GM23338 (cell line): ENCODE data around the gene RHOT1. TPM values are rescaled to one million over a fixed set of nuclear protein-coding genes. Genes with fewer than 3 reads are reported as not detected.

Experiments used
- ATAC-seq: fragments of 200-7000 bp; cut with Tn5 transposase; 3 replicates; pipeline ENCODE4 v1.9.1; 2020
- DNase-seq: peaks from one replicate; pipeline ENCODE4 v3.0.0-alpha.2; 2015; ENCODE audit warnings: low spot score
- H2AFZ ChIP-seq: fragments of 200-600 bp; sonication (generic); 2 replicates; pipeline ENCODE4 v1.8.0; 2016; ENCODE audit warnings: antibody characterized with exemption, mild to moderate bottlenecking, moderate library complexity
- H3F3A ChIP-seq: fragments of 200-600 bp; sonication (generic); replicated peaks from 2 replicates; pipeline ENCODE4 v1.8.0; 2017; ENCODE audit warnings: antibody characterized with exemption, mixed run types, low read depth
- H3K27ac ChIP-seq: fragments of 200-600 bp; sonication (generic); 2 replicates; pipeline ENCODE4 v1.6.1; 2016; ENCODE audit warnings: low read depth
- H3K27me3 ChIP-seq: fragments of 200-600 bp; sonication (generic); 2 replicates; pipeline ENCODE4 v1.8.0; 2016; ENCODE audit warnings: mild to moderate bottlenecking, mixed run types, moderate library complexity; ENCODE audit not compliant: insufficient read depth
- H3K36me3 ChIP-seq: fragments of 200-600 bp; sonication (generic); 2 replicates; pipeline ENCODE4 v1.8.0; 2016; ENCODE audit warnings: mild to moderate bottlenecking; ENCODE audit not compliant: insufficient read depth
- H3K4me1 ChIP-seq: fragments of 200-600 bp; sonication (generic); 2 replicates; pipeline ENCODE4 v1.8.0; 2016; ENCODE audit warnings: mild to moderate bottlenecking, moderate library complexity; ENCODE audit not compliant: insufficient read depth
- H3K4me2 ChIP-seq: fragments of 200-600 bp; sonication (generic); 2 replicates; pipeline ENCODE4 v1.7.1; 2017; ENCODE audit warnings: mixed run types
- H3K4me3 ChIP-seq: fragments of 200-600 bp; sonication (generic); 2 replicates; pipeline ENCODE4 v1.6.1; 2016; ENCODE audit warnings: mixed run types
- H3K79me2 ChIP-seq: fragments of 200-600 bp; sonication (generic); replicated peaks from 2 replicates; pipeline ENCODE4 v1.8.0; 2017; ENCODE audit warnings: mild to moderate bottlenecking; ENCODE audit not compliant: insufficient read depth
- H3K9me2 ChIP-seq: fragments of 200-600 bp; sonication (generic); 2 replicates; pipeline ENCODE4 v1.8.0; 2017; ENCODE audit not compliant: insufficient read depth
- H4K20me1 ChIP-seq: fragments of 200-600 bp; sonication (generic); replicated peaks from 2 replicates; pipeline ENCODE4 v1.8.0; 2017; ENCODE audit warnings: mild to moderate bottlenecking; ENCODE audit not compliant: insufficient read depth
- H3K27ac Mint-ChIP-seq: 2 replicates; pipeline ENCODE4 v1.8.0; 2020; ENCODE audit warnings: inconsistent platforms, mild to moderate bottlenecking, moderate library complexity, mixed read lengths
- H3K27me3 Mint-ChIP-seq: 3 replicates; pipeline ENCODE4 v1.8.0; 2022; ENCODE audit warnings: low read depth, mild to moderate bottlenecking, moderate library complexity, mixed read lengths, inconsistent platforms; ENCODE audit not compliant: insufficient read depth, poor library complexity
- H3K36me3 Mint-ChIP-seq: 3 replicates; pipeline ENCODE4 v1.8.0; 2021; ENCODE audit warnings: low read depth, mild to moderate bottlenecking, inconsistent platforms, moderate library complexity, mixed read lengths
- H3K4me1 Mint-ChIP-seq: 3 replicates; pipeline ENCODE4 v1.8.0; 2020; ENCODE audit warnings: mild to moderate bottlenecking, inconsistent platforms, mixed read lengths
- H3K4me3 Mint-ChIP-seq: 3 replicates; pipeline ENCODE4 v1.8.0; 2021; ENCODE audit warnings: moderate library complexity, mild to moderate bottlenecking, inconsistent platforms, mixed read lengths
- H3K9me3 Mint-ChIP-seq: 3 replicates; pipeline ENCODE4 v1.8.0; 2020; ENCODE audit warnings: moderate library complexity, mild to moderate bottlenecking, inconsistent platforms, mixed read lengths
- EZH2phosphoT487 ChIP-seq: fragments of 200-600 bp; sonication (generic); IDR thresholded peaks from one replicate; pipeline ENCODE4 v1.8.1; 2018; ENCODE audit warnings: antibody characterized with exemption; ENCODE audit not compliant: unreplicated experiment
- JUNB ChIP-seq: IDR thresholded peaks from one replicate; pipeline ENCODE4 v1.6.1; 2016; ENCODE audit warnings: antibody characterized with exemption; ENCODE audit not compliant: unreplicated experiment
- POLR2AphosphoS5 ChIP-seq: IDR thresholded peaks from 2 replicates; pipeline ENCODE4 v1.6.1; 2016; ENCODE audit warnings: antibody characterized with exemption, low read depth
- STAT1 ChIP-seq: IDR thresholded peaks from one replicate; pipeline ENCODE4 v1.6.1; 2016; ENCODE audit warnings: antibody characterized with exemption; ENCODE audit not compliant: unreplicated experiment
- ZNF114 ChIP-seq: fragments of 250-450 bp; sonication (Bioruptor Pico); IDR thresholded peaks from 2 replicates; pipeline ENCODE4 v1.5.0; 2020; ENCODE audit warnings: mild to moderate bottlenecking, moderate library complexity
- ZNF331 ChIP-seq: fragments of 250-450 bp; sonication (Bioruptor Pico); IDR thresholded peaks from 2 replicates; pipeline ENCODE4 v1.5.0; 2020; ENCODE audit warnings: low read depth, mild to moderate bottlenecking, moderate library complexity
- polyA plus RNA-seq: library from polyadenylated mRNA; unstranded; fragments of >200 nt; fragmentation: Nextera tagmentation; extraction: Ambion mirVana; gene quantifications from 2 replicates; pipeline ENCODE4 v1.2.1, GENCODE V29; 2016
- total RNA-seq: library from RNA; depleted of rRNA; stranded (reverse); fragments of >200 nt; shearing (Covaris generic); gene quantifications from 2 replicates; pipeline ENCODE4 v1.2.3, GENCODE V29; 2014
- TF ChIP-seq, protein P1 (sequence below): IDR thresholded peaks from one replicate; pipeline ENCODE4 v1.6.1; 2018; ENCODE audit warnings: antibody characterized with exemption; ENCODE audit not compliant: unreplicated experiment
- TF ChIP-seq, protein P2 (sequence below): IDR thresholded peaks from 2 replicates; pipeline ENCODE4 v1.6.1; 2016; ENCODE audit warnings: antibody characterized with exemption
- TF ChIP-seq, protein P3 (sequence below), 2 experiments: fragments of 200-600 bp in 1 of 2; sonication (generic) in 1 of 2; conservative IDR thresholded peaks; 2 replicates each; pipeline versions ENCODE4 v1.5.1 to v1.6.1; 2016 to 2017; ENCODE audit warnings: antibody characterized with exemption in 2 of 2, low read depth in 2 of 2, mild to moderate bottlenecking in 2 of 2, moderate library complexity in 1 of 2

RHOT1 gene
- total and polyA plus RNA-seq, 2 experiments from 2014 or later, result 40.8 to 53.5 TPM

DNA sequence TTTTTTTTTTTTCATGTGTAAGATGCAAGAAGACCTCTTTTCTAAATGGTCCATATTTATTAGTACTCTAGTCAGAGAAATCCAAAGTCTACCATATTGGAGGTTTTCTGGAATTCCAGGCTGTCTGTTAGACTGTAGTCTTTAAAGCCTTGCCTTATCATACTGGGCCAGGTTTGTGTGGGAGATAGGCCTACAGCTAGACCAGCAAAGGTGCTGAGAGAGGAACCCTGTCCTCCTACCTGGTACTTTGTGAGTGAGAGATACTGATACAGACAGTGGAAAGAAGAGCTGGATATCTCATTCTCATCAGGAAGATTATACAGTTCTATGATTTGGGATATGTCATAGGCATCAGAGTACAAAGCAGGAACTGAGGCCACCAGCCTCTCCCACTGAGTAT lies 8.1 kb downstream of the RHOT1 start (continued):
- TF ChIP-seq, protein P1, sequence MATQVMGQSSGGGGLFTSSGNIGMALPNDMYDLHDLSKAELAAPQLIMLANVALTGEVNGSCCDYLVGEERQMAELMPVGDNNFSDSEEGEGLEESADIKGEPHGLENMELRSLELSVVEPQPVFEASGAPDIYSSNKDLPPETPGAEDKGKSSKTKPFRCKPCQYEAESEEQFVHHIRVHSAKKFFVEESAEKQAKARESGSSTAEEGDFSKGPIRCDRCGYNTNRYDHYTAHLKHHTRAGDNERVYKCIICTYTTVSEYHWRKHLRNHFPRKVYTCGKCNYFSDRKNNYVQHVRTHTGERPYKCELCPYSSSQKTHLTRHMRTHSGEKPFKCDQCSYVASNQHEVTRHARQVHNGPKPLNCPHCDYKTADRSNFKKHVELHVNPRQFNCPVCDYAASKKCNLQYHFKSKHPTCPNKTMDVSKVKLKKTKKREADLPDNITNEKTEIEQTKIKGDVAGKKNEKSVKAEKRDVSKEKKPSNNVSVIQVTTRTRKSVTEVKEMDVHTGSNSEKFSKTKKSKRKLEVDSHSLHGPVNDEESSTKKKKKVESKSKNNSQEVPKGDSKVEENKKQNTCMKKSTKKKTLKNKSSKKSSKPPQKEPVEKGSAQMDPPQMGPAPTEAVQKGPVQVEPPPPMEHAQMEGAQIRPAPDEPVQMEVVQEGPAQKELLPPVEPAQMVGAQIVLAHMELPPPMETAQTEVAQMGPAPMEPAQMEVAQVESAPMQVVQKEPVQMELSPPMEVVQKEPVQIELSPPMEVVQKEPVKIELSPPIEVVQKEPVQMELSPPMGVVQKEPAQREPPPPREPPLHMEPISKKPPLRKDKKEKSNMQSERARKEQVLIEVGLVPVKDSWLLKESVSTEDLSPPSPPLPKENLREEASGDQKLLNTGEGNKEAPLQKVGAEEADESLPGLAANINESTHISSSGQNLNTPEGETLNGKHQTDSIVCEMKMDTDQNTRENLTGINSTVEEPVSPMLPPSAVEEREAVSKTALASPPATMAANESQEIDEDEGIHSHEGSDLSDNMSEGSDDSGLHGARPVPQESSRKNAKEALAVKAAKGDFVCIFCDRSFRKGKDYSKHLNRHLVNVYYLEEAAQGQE, result no peak
- no peak for TF ChIP-seq POLR2AphosphoS5
- TF ChIP-seq ZNF114 (CRISPR knock-in tag), result no peak
- TF ChIP-seq ZNF331 (CRISPR knock-in tag), result no peak

DNA sequence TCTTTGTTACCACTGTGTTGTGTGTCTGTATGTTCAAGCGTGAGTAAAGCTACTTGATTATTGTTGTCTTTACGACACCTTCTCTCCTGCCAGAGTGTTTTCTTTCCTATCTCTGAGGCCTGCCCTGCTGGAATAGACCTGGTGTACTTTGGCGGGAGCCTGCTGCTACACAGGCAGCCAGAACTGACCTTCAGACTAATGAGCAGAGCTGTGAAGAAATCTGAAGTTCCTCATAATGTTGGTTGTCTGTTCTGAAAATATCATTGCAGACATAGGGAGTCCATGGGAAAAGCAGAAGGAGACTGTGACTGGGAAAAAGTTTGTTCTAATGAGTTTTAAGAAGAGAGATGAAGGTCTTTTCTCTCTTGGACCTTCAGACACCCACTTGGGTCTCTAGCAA lies 9.8 kb downstream of the RHOT1 start:
- no peaks in the 10 kb centered on the region; the same call in none of the 2 replicates for H4K20me1 ChIP-seq
- no peaks in the 10 kb centered on the region for H3K27me3 ChIP-seq
- peaks cover 20% of the 10 kb centered on the region for H3K36me3 Mint-ChIP-seq
- no peak overlapping the region for H3K4me3 ChIP-seq
- no peaks in the 10 kb centered on the region for H3K9me3 Mint-ChIP-seq
- ATAC-seq (no peak), DNase-seq (no peak)
- H3F3A ChIP-seq, result no peaks in the 10 kb centered on the region
- peaks cover 60% of the 10 kb centered on the region for H3K79me2 ChIP-seq
- H3K27me3 Mint-ChIP-seq, result peaks cover 3% of the 10 kb centered on the region
- peaks cover 11% of the 10 kb centered on the region; the same call in 1 of the 2 replicates for H3K36me3 ChIP-seq
- H3K4me3 Mint-ChIP-seq, result no peak overlapping the region
- H3K4me1 ChIP-seq, result peaks cover 6% of the 10 kb centered on the region; the same call in 1 of the 2 replicates
- no peak overlapping the region for H2AFZ ChIP-seq
- H3K4me2 ChIP-seq, result no peak overlapping the region
- peak overlapping the region; percentile 39; the same call in 1 of the 2 replicates for H3K27ac ChIP-seq
- no peaks in the 10 kb centered on the region for H3K9me2 ChIP-seq
- peak overlapping the region; percentile 44; the same call in 1 of the 2 replicates for H3K27ac Mint-ChIP-seq
- peaks cover 11% of the 10 kb centered on the region; the same call in 2 of the 3 replicates for H3K4me1 Mint-ChIP-seq
- TF ChIP-seq, protein P2, sequence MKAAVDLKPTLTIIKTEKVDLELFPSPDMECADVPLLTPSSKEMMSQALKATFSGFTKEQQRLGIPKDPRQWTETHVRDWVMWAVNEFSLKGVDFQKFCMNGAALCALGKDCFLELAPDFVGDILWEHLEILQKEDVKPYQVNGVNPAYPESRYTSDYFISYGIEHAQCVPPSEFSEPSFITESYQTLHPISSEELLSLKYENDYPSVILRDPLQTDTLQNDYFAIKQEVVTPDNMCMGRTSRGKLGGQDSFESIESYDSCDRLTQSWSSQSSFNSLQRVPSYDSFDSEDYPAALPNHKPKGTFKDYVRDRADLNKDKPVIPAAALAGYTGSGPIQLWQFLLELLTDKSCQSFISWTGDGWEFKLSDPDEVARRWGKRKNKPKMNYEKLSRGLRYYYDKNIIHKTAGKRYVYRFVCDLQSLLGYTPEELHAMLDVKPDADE, result no peak
- TF ChIP-seq, protein P3, sequence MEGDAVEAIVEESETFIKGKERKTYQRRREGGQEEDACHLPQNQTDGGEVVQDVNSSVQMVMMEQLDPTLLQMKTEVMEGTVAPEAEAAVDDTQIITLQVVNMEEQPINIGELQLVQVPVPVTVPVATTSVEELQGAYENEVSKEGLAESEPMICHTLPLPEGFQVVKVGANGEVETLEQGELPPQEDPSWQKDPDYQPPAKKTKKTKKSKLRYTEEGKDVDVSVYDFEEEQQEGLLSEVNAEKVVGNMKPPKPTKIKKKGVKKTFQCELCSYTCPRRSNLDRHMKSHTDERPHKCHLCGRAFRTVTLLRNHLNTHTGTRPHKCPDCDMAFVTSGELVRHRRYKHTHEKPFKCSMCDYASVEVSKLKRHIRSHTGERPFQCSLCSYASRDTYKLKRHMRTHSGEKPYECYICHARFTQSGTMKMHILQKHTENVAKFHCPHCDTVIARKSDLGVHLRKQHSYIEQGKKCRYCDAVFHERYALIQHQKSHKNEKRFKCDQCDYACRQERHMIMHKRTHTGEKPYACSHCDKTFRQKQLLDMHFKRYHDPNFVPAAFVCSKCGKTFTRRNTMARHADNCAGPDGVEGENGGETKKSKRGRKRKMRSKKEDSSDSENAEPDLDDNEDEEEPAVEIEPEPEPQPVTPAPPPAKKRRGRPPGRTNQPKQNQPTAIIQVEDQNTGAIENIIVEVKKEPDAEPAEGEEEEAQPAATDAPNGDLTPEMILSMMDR (conservative IDR thresholded peaks at IDR 0.05; ENCODE audit: low read depth in 2 of 2), result no peak
- no peak for TF ChIP-seq EZH2phosphoT487
- no peak for TF ChIP-seq STAT1
- no peak for TF ChIP-seq POLR2AphosphoS5
- no peak for TF ChIP-seq ZNF331 (CRISPR knock-in tag)
- TF ChIP-seq, protein P1, result no peak
- no peak for TF ChIP-seq JUNB
